ENCODE results near the gene JAK2.

DNA sequence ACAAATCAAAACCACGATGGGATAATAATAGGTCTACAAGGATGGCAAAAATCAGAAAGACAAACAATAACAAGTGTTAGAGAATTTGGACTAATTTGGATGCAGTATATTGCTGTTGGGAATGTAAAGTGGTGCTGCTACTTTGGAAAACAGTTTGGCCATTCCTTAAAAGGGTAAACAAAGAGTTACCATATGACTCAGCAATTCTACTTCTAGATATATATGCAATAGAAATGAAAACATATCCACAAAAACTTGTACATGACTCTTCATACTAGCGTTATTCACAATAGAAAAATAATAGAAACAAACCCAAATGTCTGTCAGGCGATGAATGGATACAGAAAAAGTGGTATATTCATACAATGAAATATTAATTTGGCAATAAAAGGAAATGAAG is 58.3 kb downstream of the JAK2 start:
- TF ChIP-seq, protein P1, sequence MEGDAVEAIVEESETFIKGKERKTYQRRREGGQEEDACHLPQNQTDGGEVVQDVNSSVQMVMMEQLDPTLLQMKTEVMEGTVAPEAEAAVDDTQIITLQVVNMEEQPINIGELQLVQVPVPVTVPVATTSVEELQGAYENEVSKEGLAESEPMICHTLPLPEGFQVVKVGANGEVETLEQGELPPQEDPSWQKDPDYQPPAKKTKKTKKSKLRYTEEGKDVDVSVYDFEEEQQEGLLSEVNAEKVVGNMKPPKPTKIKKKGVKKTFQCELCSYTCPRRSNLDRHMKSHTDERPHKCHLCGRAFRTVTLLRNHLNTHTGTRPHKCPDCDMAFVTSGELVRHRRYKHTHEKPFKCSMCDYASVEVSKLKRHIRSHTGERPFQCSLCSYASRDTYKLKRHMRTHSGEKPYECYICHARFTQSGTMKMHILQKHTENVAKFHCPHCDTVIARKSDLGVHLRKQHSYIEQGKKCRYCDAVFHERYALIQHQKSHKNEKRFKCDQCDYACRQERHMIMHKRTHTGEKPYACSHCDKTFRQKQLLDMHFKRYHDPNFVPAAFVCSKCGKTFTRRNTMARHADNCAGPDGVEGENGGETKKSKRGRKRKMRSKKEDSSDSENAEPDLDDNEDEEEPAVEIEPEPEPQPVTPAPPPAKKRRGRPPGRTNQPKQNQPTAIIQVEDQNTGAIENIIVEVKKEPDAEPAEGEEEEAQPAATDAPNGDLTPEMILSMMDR (optimal IDR thresholded peaks at IDR 0.05 in 1 of 3, IDR thresholded peaks at IDR 0.05 in 1 of 3, conservative IDR thresholded peaks at IDR 0.05 in 1 of 3; ENCODE audit: extremely low read depth in 1 of 3, insufficient read depth in 2 of 3, low read length in 3 of 3): no peak
- no peak for TF ChIP-seq EZH2 (IDR thresholded peaks at IDR 0.05; ENCODE audit: low read length)

Data from keratinocyte (primary cell).